SIG-M5 (cell line): ENCODE results near the gene SEZ6L2.
"Not testable (repeated sequence)": the region's sequence is repeated elsewhere in the genome, so short reads cannot be mapped to it uniquely, and the experiment has no call there.

Source experiments
- DNase-seq: peaks from one replicate; lab custom pipeline; 2025; lab: John Stamatoyannopoulos, UW

Gene SEZ6L2

GRCh38 chr16:29883987-29884386 is 15.4 kb downstream of the SEZ6L2 start:
- DNase-seq, result no peak

DNA sequence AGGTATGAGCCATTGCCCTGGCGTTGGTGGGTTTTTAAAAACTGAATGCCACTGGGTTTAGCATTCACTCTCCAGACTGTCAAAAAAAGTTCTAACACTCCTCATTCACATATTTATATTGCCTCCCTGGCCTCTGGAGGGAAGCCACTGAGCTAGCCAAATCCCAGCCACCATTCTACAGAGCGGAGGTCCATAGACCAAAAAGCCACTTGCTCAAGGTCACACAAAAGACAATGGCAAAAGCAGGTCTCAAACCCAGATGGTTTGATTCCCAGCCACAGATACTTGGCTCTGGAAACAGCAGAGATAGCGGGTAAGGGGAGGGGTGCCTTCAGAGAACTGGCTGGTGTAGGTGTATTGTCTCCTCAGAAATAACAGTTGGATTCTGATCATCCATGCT is 18.3 kb downstream of the SEZ6L2 start:
- DNase-seq, result no peak

DNA sequence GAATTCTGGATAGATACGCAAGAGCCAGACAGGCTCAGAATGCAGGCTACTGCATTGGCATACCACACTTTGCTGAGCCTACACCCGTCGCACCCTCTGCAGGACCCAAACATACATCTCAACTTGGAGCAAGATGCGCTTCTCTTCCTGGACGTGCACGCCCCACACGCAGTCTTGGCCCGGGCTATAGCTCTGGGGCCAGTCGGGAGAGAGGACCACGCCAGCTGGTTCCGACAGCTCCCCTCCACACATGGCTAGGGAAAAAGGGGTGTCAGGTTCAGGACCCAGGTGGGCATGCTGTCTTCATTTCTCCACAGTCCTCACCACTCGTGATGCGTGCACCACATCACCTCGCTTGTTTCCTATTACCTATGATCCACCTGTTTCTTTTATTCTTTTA is 21.2 kb downstream of the SEZ6L2 start:
- DNase-seq, result no peak

GRCh38 chr16:29877266-29877961 is 21.9 kb downstream of the SEZ6L2 start:
- peak; percentile 40 for DNase-seq

DNA sequence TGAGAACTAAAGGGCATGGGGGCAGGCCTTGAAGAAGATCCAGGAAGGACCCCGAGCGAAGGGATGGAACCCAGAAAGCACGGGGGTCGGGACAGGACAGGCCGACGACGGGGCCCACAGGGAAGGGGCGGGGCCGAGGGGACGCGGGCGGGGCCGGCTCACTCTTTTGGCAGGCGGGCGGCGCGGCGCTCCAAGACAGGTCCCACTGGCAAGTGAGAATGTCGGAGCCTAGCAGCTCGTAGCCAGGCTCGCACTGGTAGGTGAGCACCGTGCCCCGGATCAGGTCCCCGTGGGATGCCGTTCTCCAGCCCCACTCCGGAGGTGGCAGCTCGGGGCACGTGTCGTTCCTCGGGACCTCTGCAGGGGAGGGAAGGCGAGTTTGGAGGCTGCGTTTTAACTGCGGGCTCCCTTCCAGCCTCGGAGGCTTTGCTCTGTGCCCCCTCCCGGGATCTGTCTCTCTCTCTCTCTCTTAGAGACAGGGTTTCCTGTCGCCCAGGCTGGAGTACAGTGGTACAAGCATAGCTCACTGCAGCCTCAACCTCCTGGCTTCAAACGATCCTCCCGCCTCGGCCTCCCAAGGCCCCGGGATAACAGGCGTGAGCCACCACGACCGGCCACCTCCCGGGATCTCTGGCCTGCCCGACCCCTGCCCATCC is 22.6 kb downstream of the SEZ6L2 start:
- no peak for DNase-seq

DNA sequence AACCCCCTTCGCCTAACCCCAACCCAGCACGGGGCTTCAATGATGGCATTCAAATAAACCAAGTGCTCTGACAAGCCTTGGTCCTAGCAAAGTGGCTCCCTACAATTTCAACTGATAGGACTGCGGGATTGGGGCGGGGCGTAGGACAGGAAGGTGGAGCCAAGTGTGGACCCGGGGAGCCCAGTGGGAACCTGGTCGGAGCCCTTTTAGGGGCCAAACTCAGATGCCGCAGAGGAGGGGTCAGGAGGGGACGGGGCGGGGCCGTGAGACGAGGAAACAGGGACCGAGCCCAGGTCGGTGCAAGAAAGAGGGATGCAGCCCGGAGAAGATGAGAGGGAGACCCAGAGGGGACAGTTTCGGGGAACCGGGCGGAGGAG is 23.1 kb downstream of the SEZ6L2 start:
- no peak for DNase-seq

DNA sequence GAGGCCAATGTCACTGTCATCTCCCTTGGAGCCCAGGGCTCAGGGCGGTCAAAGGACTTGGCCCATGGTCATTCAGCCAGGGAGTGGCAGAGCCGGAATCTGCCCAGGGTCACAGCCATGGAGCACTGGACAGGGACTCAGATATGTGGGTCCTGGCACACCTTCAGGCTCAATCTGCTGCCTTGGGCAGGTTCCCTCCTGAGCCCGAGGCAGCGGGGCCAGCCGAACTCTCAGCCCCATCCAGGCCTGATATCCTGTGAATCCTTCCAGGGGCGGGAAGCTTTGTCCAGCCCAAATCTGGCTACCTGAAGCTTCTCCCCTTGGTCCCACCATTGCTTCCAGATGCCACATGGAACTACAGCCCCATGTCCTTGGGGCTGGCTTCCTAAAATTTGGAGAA is 24.1 kb downstream of the SEZ6L2 start:
- no peak for DNase-seq

- DNase-seq, result no peak
These were observed 26.0 kb downstream of the SEZ6L2 start for GRCh38 chr16:29873319-29873718.

GRCh38 chr16:29871822-29872546 is 27.4 kb downstream of the SEZ6L2 start:
- DNase-seq, result no peak

GRCh38 chr16:29869067-29869466 is 30.3 kb downstream of the SEZ6L2 start:
- DNase-seq, result not testable (repeated sequence)

GRCh38 chr16:29868396-29869009 is 30.8 kb downstream of the SEZ6L2 start:
- no peak for DNase-seq

GRCh38 chr16:29864205-29864604 is 35.1 kb downstream of the SEZ6L2 start:
- DNase-seq, result no peak

DNA sequence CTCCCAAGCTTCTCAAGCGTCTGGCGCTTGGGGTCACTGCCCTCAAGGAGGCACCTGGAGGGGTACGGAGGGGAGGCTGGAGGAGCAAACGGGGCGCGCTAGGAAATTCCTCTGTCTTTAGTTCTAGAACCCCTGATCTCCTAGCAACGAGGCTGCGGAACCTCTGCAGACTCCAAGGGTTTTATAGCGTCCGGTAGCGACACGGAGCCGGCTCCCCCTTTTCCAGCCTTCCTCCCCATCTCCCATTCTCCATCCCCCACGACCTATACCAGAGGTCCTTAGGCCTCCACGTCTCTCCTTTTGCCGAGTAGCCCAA is 35.7 kb downstream of the SEZ6L2 start:
- DNase-seq, result no peak

GRCh38 chr16:29862884-29863668 is 36.3 kb downstream of the SEZ6L2 start, which contains the start of gene CDIPT:
TSS of gene CDIPT (minus strand) at chr16:29863226. CDS start at chr16:29862857, 369 bp downstream.
- peak; percentile 67 for DNase-seq

DNA sequence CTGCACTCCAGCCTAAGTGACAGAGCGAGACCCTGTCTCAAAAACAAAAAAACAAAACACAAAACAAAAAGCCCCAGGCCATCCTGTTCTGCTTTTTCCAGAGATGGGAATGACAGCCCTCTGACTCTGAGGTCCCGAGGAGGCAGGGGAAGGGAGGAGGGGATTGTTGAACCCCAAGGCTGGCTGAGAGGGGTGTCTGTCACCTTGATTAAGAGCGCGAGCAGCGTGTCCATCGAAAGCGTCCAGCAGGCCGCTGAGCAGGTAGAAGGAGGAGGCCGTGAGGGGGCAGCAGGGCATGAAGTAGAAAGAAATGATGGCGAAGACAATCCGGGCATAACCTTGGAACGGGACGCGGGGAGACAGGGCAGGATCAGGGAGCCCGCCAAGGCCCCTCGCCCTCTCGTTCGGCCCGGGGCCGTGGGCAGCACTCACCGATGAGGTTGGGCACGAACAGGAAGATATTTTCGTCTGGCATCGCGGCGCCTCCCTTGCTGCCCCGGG is 36.9 kb downstream of the SEZ6L2 start:
- DNase-seq, result no peak

DNA sequence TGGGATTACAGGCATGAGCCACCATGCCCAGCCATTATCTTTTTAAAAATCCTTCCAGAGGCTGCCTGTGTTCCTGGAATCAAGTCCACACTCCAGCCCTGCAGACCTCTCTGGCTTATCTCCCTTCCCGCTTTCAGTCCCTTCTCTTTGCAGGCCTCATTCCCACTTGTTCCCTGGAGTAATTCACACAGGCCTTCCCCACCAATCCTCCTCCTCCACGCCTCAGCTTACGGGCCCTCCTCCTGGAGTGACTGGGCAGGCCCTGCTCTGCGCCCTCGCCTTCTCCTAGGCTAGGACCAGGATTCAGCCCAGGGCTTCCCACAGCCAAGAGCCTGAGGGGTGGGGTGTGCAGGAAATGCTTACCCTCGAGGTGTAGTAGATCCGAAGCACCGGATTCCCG is 39.1 kb downstream of the SEZ6L2 start:
- no peak for DNase-seq

DNA sequence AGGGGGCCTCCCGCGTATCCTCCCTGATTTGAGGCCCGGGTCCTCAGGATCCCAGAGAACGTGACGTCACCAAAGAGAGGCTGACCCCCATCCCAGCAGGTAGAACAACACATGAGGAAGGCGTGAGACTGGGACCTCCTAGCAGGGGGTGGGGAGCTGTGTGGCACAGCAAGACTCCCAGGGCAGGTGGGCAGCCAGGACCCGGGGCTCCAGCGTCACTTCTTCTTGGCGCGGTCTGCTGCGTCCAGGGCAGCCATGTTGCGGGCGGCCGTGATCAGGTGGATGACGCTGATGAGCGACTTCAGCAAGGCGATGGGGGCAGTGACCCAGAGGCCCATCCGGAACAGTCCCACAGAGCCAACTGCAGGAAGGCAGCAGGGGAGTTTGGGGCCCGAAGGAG is 40.4 kb downstream of the SEZ6L2 start:
- no peak for DNase-seq

- DNase-seq, result no peak
These were observed 41.1 kb downstream of the SEZ6L2 start for GRCh38 chr16:29858149-29858849.

GRCh38 chr16:29857133-29857760 is 42.1 kb downstream of the SEZ6L2 start:
- DNase-seq, result no peak

DNA sequence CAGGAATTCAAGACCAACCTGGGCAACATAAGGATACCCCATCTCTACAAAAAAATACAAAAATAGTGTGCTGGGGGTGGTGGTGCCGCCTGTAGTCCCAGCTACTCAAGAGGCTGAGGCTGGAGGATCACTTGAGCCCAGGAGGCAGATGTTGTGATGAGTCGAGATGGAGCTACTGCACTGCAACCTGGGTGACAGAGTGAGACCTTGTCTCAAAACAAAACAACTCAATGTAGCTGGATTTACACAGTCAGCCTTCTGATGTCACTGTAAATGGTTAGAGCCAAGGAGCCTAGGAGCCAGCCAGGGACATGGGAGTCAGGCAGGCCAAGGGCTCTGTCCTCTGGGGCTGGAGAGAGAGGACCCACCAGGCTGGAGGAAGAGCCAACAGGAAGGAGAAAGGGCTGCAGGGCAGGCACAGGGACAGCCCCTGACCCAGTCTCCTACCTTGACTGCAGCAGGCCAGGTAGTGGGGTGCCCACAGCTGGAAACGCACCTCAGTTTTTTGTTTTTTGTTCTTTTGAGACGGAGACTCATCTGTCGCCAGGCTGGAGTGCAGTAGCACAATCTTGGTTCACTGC is 44.7 kb downstream of the SEZ6L2 start:
- DNase-seq, result no peak
